SK-N-SH (cell line): ENCODE results near the gene BCAS3.

Experiments
- CTCF ChIP-seq: fragments of 200-600 bp; sonication (generic); IDR thresholded peaks from 2 replicates; pipeline ENCODE4 v1.6.1; 2017; ENCODE audit warnings: antibody characterized with exemption, mild to moderate bottlenecking, moderate library complexity
- FOXM1 ChIP-seq: IDR thresholded peaks from 2 replicates; pipeline ENCODE4 v1.4.0; 2012; ENCODE audit warnings: low read depth, mild to moderate bottlenecking

GRCh38 chr17:60766778-60767190, 89.1 kb downstream of the BCAS3 start:
- TF ChIP-seq CTCF: no peak
- TF ChIP-seq FOXM1: no peak
